ENCODE data around the gene PCDH1. TPM values are rescaled to one million over a fixed set of nuclear protein-coding genes. Genes with fewer than 3 reads are reported as not detected.
A peak's percentile ranks its signal among the peaks of the same experiment; 100 is the strongest.
"Not testable (repeated sequence)": the region's sequence is repeated elsewhere in the genome, so short reads cannot be mapped to it uniquely, and the experiment has no call there.

The PCDH1 gene
- total RNA-seq (2014; rRNA removed; shearing (Covaris generic)): 0.53 TPM in 1 of 2 replicates, not detected in the other

GRCh38 chr5:141878186-141878710 lies at the start of gene PCDH1:
TSS of gene PCDH1 (minus strand) at chr5:141878410. CDS start at chr5:141878262, 148 bp downstream.
- no peak for DNase-seq (ENCODE audit: low read depth in 1 of 2, low spot score in 2 of 2)
- Histone ChIP-seq H3K27me3 (replicated peaks) (peaks cover 95% of the 10 kb centered on the region), H3K4me3 (peak within 1 kb of the TSS; percentile 32), H3K36me3 (no peaks in the 10 kb centered on the region), H3K4me1 (replicated peaks) (peaks cover 16% of the 10 kb centered on the region), H3K9me3 (replicated peaks) (peaks cover 3% of the 10 kb centered on the region; the same call in 1 of the 2 replicates), H3K27ac (no peak within 1 kb of the TSS)

DNA sequence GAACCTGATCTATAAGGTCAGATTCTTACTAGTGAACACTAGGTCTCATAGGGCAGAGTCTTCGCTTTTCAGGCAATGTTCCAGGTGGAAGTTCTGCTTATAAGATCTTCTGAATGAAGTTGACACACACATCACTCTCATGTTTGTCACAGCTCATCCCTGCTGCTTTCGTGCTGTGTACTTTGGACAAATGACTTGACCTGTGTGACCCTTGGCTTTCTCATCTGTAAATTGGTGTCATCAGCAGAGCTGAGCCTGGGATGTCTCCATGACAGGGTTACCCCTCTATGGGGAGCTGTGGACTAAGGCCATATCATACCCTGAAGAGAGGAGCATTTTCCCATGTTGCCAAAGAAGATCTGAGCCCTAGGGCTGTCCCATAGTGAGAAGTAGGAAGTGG lies 48.2 kb upstream of the PCDH1 start:
- Histone ChIP-seq H3K27ac (no peak overlapping the region), H3K4me3 (no peak overlapping the region), H3K4me1 (replicated peaks) (peaks cover 13% of the 10 kb centered on the region), H3K36me3 (peaks cover 73% of the 10 kb centered on the region), H3K9me3 (replicated peaks) (no peaks in the 10 kb centered on the region; the same call in 1 of the 2 replicates), H3K27me3 (replicated peaks) (no peaks in the 10 kb centered on the region)
- no peak for DNase-seq (ENCODE audit: low read depth in 1 of 2, low spot score in 2 of 2)

- no peaks in the 10 kb centered on the region for H3K9me3 ChIP-seq (replicated peaks)
- no peaks in the 10 kb centered on the region for H3K27me3 ChIP-seq (replicated peaks)
- peak within 1 kb of the TSS; percentile 80 for H3K4me3 ChIP-seq
- peak within 1 kb of the TSS; percentile 94 for H3K27ac ChIP-seq
- H3K4me1 ChIP-seq (replicated peaks): peaks cover 13% of the 10 kb centered on the region
- H3K36me3 ChIP-seq: peaks cover 46% of the 10 kb centered on the region
- DNase-seq (ENCODE audit: low read depth in 1 of 2, low spot score in 2 of 2): peak; percentile 97 to 99
These were observed 45.5 kb upstream of the PCDH1 start, which contains the start of gene DELE1 for GRCh38 chr5:141923448-141924313. TSS of gene DELE1 (plus strand) at chr5:141923871. CDS start at chr5:141923942, 71 bp downstream.

- not testable (repeated sequence) for H3K27me3 ChIP-seq (replicated peaks); H3K9me3 ChIP-seq (replicated peaks); DNase-seq (ENCODE audit: low read depth in 1 of 2, low spot score in 2 of 2)
- Histone ChIP-seq H3K4me3 (peak overlapping the region; percentile 80), H3K4me1 (replicated peaks) (peaks cover 13% of the 10 kb centered on the region), H3K27ac (peak overlapping the region; percentile 94), H3K36me3 (peaks cover 38% of the 10 kb centered on the region)
These were observed 44.7 kb upstream of the PCDH1 start for GRCh38 chr5:141922827-141923447.

- H3K36me3 ChIP-seq: peaks cover 16% of the 10 kb centered on the region
- no peak overlapping the region for H3K4me3 ChIP-seq
- peaks cover 14% of the 10 kb centered on the region; the same call in 1 of the 2 replicates for H3K27me3 ChIP-seq (replicated peaks)
- no peaks in the 10 kb centered on the region for H3K9me3 ChIP-seq (replicated peaks)
- H3K27ac ChIP-seq: no peak overlapping the region
- no peak for DNase-seq (ENCODE audit: low read depth in 1 of 2, low spot score in 2 of 2)
- H3K4me1 ChIP-seq (replicated peaks): peaks cover 13% of the 10 kb centered on the region
These were observed 42.6 kb upstream of the PCDH1 start for GRCh38 chr5:141920771-141921170.

DNA sequence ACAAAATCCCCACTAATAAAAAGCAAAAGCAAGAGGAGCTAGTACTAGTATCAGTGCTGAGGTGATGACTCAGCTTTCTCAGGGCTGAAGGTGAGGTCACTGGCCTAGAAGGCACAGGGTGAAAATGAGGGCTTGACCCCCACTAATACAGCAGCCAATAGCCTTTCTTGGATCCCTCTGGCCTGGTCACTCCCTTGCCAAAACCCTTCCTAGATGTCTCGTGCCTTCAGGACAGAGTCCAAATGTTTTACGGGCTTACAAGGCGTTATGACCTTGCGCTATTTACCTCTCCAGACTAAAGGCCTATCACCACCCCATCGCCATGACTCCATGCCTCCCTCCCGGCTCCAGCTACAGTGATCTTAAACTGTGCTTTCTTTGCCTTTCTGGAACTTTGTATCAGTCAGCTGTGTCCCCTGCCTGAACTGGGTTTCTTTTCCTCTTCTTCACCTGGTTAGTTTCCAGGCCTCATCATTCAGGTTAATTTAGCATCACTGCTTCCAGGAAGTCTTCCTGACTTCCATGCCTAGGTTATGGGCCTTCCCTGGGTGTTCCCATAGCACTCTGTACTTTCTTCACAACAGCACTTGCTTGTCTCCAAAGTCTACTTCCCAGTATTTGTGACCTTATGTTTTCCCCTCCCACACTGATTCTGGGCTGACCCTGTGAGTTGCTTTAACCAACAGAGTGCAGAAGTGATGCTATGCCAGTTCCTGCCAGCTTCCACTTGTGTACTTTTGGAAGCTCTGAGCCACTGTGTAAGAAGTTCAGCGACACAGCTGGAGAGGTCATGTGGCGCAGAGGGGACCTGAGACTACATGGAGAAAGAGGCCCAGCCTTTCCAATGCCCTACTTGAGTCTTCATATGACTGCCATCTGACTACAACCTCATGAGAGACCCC lies 41.3 kb upstream of the PCDH1 start:
- Histone ChIP-seq H3K27me3 (replicated peaks) (peaks cover 25% of the 10 kb centered on the region), H3K36me3 (peaks cover 6% of the 10 kb centered on the region), H3K4me3 (no peak overlapping the region), H3K9me3 (replicated peaks) (no peaks in the 10 kb centered on the region), H3K27ac (no peak overlapping the region), H3K4me1 (replicated peaks) (peaks cover 13% of the 10 kb centered on the region)
- DNase-seq (ENCODE audit: low read depth in 1 of 2, low spot score in 2 of 2): no peak

DNA sequence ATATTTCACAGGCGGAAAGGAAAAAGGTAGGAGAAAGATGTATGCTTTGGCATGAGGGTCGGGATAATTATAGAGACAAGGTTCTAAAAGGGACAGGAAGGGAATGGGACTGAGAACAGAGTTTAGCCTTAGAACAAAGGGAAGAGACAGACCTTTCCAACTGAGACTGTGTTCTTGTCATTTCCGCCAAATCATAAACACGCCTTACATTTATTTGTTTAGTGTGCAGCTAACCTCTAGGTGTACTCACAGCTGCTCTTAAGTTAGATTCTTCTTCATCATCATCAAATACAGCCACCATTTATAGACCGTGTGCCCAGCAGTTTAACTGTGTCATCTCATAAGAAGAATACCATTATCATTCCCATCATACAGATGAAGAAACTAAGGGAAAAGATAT lies 39.5 kb upstream of the PCDH1 start:
- no peak overlapping the region for H3K4me3 ChIP-seq
- DNase-seq (ENCODE audit: low read depth in 1 of 2, low spot score in 2 of 2): no peak
- H3K36me3 ChIP-seq: no peaks in the 10 kb centered on the region
- peaks cover 43% of the 10 kb centered on the region for H3K27me3 ChIP-seq (replicated peaks)
- H3K27ac ChIP-seq: no peak overlapping the region
- H3K9me3 ChIP-seq (replicated peaks): 0 out of 2 replicates have a peak, but pooled peaks cover 3% of the 10 kb centered on the region
- H3K4me1 ChIP-seq (replicated peaks): peaks cover 6% of the 10 kb centered on the region

- no peak for DNase-seq (ENCODE audit: low read depth in 1 of 2, low spot score in 2 of 2)
- H3K4me3 ChIP-seq: no peak overlapping the region
- H3K4me1 ChIP-seq (replicated peaks): peaks cover 5% of the 10 kb centered on the region
- H3K27me3 ChIP-seq (replicated peaks): peaks cover 48% of the 10 kb centered on the region
- 0 out of 2 replicates have a peak, but pooled peaks cover 3% of the 10 kb centered on the region for H3K9me3 ChIP-seq (replicated peaks)
- H3K27ac ChIP-seq: no peak overlapping the region
- no peaks in the 10 kb centered on the region for H3K36me3 ChIP-seq
These were observed 38.3 kb upstream of the PCDH1 start for GRCh38 chr5:141916522-141916921.

GRCh38 chr5:141915881-141916336 lies 37.7 kb upstream of the PCDH1 start:
- Histone ChIP-seq H3K4me3 (no peak overlapping the region), H3K27me3 (replicated peaks) (peaks cover 48% of the 10 kb centered on the region), H3K27ac (no peak overlapping the region), H3K9me3 (replicated peaks) (0 out of 2 replicates have a peak, but pooled peaks cover 3% of the 10 kb centered on the region), H3K36me3 (no peaks in the 10 kb centered on the region), H3K4me1 (replicated peaks) (peaks cover 5% of the 10 kb centered on the region)
- peak in 1 of 2 experiments; percentile 40 for DNase-seq (ENCODE audit: low read depth in 1 of 2, low spot score in 2 of 2)

DNA sequence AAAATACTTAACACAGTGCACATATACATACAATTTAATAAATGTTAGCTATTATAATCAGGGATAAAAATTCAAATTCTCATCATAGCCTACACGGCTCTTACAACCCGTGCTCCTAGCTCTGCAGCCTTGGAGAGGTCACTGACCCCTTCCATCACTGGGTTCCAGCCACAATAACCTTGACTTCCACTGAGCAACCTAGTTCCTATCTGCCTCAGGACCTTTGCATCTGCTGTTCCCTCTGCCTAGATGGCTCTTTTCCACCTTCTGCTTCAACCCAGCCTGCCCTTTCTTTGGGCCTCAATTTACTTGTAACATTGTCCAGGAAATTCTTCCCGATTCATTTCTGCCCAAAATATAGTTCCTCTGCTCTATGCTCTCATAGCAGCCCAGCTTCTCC lies 36.6 kb upstream of the PCDH1 start:
- 0 out of 2 replicates have a peak, but pooled peaks cover 3% of the 10 kb centered on the region for H3K9me3 ChIP-seq (replicated peaks)
- H3K36me3 ChIP-seq: no peaks in the 10 kb centered on the region
- no peak overlapping the region for H3K4me3 ChIP-seq
- DNase-seq (ENCODE audit: low read depth in 1 of 2, low spot score in 2 of 2): no peak
- H3K27me3 ChIP-seq (replicated peaks): peaks cover 48% of the 10 kb centered on the region
- no peak overlapping the region for H3K27ac ChIP-seq
- peaks cover 5% of the 10 kb centered on the region for H3K4me1 ChIP-seq (replicated peaks)

DNA sequence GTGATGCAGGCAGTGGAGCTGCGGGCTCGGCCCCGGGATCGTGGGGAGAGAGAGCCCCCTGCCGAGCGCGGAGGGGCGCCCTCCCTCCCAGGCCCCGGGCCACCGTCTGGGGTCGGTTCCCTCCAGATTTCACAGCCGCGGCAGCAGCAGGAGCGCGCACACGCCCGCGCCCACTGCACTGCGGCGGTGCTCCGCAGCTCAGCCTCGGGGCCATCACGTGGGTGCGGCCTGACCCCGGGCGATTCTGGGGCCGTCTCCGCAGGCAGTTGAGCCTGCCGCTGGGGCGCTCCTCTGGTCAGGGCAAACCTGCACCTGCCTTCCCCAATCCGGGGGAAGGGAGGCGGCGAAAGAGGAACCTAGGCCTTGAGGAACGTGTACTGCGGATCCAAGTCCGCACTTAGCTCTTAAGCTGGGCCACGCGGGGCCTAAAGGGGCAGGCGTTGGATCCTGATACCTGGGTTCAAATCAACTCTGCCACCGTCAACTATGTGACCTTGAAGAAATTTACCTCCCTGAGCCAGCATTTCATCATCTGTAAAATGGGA lies 36.1 kb upstream of the PCDH1 start:
- no peak overlapping the region for H3K4me3 ChIP-seq
- peaks cover 48% of the 10 kb centered on the region for H3K27me3 ChIP-seq (replicated peaks)
- H3K4me1 ChIP-seq (replicated peaks): peaks cover 5% of the 10 kb centered on the region
- H3K36me3 ChIP-seq: no peaks in the 10 kb centered on the region
- H3K27ac ChIP-seq: no peak overlapping the region
- 0 out of 2 replicates have a peak, but pooled peaks cover 3% of the 10 kb centered on the region for H3K9me3 ChIP-seq (replicated peaks)
- peak in 1 of 2 experiments; percentile 16 for DNase-seq (ENCODE audit: low read depth in 1 of 2, low spot score in 2 of 2)

- 0 out of 2 replicates have a peak, but pooled peaks cover 3% of the 10 kb centered on the region for H3K9me3 ChIP-seq (replicated peaks)
- H3K4me1 ChIP-seq (replicated peaks): peaks cover 5% of the 10 kb centered on the region
- no peaks in the 10 kb centered on the region for H3K36me3 ChIP-seq
- H3K27me3 ChIP-seq (replicated peaks): peaks cover 48% of the 10 kb centered on the region
- no peak overlapping the region for H3K27ac ChIP-seq
- no peak for DNase-seq (ENCODE audit: low read depth in 1 of 2, low spot score in 2 of 2)
- H3K4me3 ChIP-seq: no peak overlapping the region
These were observed 35.5 kb upstream of the PCDH1 start for GRCh38 chr5:141913560-141914198.
